ENCODE data around the gene RRP8. TPM values are rescaled to one million over a fixed set of nuclear protein-coding genes. Genes with fewer than 3 reads are reported as not detected.

The RRP8 gene
- total and polyA plus RNA-seq, 10 of the 15 experiments (the other 5 are each of a cell fraction or from before 2014, with no cell fraction given) = 4.7 to 51.2 (median 23.9) TPM

DNA sequence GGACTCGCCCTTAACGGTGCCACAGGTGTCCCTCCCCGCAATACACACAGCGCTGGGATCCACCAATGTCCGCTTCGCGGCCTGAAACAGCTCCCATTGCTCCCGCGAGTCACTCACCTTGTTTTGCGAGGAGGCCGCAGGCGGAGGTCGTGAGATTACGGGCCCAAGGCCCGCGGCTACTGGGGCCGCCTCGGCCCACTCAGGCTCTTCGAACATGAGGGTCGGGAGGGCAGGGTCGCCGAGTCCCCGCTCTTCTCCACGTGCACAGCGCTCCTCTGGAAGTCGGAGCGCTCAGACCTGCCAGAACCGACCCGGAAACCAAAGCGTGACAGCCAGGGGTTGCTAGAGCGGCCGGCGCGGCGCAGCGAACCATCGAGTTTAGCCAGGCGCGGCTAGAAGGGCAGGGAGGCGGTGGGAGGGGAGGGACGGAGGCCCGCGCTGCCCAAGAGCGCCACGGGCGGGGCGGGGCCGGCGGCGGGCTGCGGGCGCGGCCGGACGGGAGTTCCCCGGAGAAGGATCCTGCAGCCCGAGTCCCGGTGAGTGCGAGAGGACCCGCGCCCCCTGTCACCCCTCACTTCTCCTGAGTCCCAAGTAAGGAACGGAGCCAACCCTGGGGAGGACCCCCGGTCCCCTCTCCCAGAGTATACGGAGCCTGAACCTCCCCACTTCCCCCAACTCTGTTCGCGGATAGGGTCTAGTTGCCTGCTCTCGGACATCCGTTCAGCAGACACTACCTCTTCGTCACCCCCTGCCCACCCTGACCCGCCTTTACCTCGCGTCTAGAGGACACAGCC lies at the start of gene RRP8, which contains the start of gene ILK (continued):
- TF ChIP-seq, protein P1, sequence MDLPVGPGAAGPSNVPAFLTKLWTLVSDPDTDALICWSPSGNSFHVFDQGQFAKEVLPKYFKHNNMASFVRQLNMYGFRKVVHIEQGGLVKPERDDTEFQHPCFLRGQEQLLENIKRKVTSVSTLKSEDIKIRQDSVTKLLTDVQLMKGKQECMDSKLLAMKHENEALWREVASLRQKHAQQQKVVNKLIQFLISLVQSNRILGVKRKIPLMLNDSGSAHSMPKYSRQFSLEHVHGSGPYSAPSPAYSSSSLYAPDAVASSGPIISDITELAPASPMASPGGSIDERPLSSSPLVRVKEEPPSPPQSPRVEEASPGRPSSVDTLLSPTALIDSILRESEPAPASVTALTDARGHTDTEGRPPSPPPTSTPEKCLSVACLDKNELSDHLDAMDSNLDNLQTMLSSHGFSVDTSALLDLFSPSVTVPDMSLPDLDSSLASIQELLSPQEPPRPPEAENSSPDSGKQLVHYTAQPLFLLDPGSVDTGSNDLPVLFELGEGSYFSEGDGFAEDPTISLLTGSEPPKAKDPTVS (IDR thresholded peaks at IDR 0.05; ENCODE audit: low read depth, low read length) = no peak
- TF ChIP-seq RELA (IDR thresholded peaks at IDR 0.05; ENCODE audit: borderline replicate concordance, partially characterized antibody) (peak; percentile 74), CREB1 (IDR thresholded peaks at IDR 0.05; ENCODE audit: low read depth) (peak; percentile 68), RAD21 (IDR thresholded peaks at IDR 0.05; ENCODE audit: insufficient read depth, low read depth, low read length) (0 out of 2 replicates have a peak, but pooled peaks have one; percentile 21), EGR1 (IDR thresholded peaks at IDR 0.05; ENCODE audit: borderline replicate concordance in 1 of 2, low read depth in 2 of 2, low read length in 2 of 2) (peak in 1 of 2 experiments; percentile 90; a peak in 2 of 3 replicates), SMARCA5 (IDR thresholded peaks at IDR 0.05) (peak; percentile 79; the same call in 1 of the 2 replicates), MXI1 (IDR thresholded peaks at IDR 0.05; ENCODE audit: low read depth, low read length) (peak; percentile 96), BHLHE40 (IDR thresholded peaks at IDR 0.05; ENCODE audit: borderline replicate concordance in 1 of 2, low read depth in 2 of 2, low read length in 1 of 2) (peak; percentile 54 to 87; a peak in 3 of 4 replicates), YY1 (IDR thresholded peaks at IDR 0.05; ENCODE audit: low read depth, low read length) (peak; percentile 71), EED (IDR thresholded peaks at IDR 0.05; ENCODE audit: low read depth) (no peak), BCL11A (IDR thresholded peaks at IDR 0.05; ENCODE audit: low read depth, low read length) (0 out of 2 replicates have a peak, but pooled peaks have one; percentile 28), YBX1 (IDR thresholded peaks at IDR 0.05) (no peak), PAX5 (IDR thresholded peaks at IDR 0.05; ENCODE audit: borderline replicate concordance, low read depth, low read length) (peak; percentile 69; the same call in 1 of the 2 replicates), BACH1 (IDR thresholded peaks at IDR 0.05; ENCODE audit: borderline replicate concordance) (no peak), POU2F2 (IDR thresholded peaks at IDR 0.05; ENCODE audit: borderline replicate concordance, low read depth, low read length) (peak; percentile 85; the same call in 2 of the 3 replicates), ASH2L (IDR thresholded peaks at IDR 0.05; ENCODE audit: borderline replicate concordance, low read depth) (peak; percentile 42; the same call in 1 of the 2 replicates), GABPA (IDR thresholded peaks at IDR 0.05; ENCODE audit: low read depth) (peak; percentile 70)
- TF ChIP-seq, protein P2, sequence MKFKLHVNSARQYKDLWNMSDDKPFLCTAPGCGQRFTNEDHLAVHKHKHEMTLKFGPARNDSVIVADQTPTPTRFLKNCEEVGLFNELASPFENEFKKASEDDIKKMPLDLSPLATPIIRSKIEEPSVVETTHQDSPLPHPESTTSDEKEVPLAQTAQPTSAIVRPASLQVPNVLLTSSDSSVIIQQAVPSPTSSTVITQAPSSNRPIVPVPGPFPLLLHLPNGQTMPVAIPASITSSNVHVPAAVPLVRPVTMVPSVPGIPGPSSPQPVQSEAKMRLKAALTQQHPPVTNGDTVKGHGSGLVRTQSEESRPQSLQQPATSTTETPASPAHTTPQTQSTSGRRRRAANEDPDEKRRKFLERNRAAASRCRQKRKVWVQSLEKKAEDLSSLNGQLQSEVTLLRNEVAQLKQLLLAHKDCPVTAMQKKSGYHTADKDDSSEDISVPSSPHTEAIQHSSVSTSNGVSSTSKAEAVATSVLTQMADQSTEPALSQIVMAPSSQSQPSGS (IDR thresholded peaks at IDR 0.05; ENCODE audit: low read length) = no peak
- TF ChIP-seq, protein P3, sequence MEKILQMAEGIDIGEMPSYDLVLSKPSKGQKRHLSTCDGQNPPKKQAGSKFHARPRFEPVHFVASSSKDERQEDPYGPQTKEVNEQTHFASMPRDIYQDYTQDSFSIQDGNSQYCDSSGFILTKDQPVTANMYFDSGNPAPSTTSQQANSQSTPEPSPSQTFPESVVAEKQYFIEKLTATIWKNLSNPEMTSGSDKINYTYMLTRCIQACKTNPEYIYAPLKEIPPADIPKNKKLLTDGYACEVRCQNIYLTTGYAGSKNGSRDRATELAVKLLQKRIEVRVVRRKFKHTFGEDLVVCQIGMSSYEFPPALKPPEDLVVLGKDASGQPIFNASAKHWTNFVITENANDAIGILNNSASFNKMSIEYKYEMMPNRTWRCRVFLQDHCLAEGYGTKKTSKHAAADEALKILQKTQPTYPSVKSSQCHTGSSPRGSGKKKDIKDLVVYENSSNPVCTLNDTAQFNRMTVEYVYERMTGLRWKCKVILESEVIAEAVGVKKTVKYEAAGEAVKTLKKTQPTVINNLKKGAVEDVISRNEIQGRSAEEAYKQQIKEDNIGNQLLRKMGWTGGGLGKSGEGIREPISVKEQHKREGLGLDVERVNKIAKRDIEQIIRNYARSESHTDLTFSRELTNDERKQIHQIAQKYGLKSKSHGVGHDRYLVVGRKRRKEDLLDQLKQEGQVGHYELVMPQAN (conservative IDR thresholded peaks at IDR 0.05) = peak; percentile 96
- TF ChIP-seq, protein P4, sequence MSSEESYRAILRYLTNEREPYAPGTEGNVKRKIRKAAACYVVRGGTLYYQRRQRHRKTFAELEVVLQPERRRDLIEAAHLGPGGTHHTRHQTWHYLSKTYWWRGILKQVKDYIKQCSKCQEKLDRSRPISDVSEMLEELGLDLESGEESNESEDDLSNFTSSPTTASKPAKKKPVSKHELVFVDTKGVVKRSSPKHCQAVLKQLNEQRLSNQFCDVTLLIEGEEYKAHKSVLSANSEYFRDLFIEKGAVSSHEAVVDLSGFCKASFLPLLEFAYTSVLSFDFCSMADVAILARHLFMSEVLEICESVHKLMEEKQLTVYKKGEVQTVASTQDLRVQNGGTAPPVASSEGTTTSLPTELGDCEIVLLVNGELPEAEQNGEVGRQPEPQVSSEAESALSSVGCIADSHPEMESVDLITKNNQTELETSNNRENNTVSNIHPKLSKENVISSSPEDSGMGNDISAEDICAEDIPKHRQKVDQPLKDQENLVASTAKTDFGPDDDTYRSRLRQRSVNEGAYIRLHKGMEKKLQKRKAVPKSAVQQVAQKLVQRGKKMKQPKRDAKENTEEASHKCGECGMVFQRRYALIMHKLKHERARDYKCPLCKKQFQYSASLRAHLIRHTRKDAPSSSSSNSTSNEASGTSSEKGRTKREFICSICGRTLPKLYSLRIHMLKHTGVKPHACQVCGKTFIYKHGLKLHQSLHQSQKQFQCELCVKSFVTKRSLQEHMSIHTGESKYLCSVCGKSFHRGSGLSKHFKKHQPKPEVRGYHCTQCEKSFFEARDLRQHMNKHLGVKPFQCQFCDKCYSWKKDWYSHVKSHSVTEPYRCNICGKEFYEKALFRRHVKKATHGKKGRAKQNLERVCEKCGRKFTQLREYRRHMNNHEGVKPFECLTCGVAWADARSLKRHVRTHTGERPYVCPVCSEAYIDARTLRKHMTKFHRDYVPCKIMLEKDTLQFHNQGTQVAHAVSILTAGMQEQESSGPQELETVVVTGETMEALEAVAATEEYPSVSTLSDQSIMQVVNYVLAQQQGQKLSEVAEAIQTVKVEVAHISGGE (CRISPR knock-in tag; IDR thresholded peaks at IDR 0.05) = no peak

Measured in GM12878 (cell line).